ENCODE results near the gene ALG3.
A peak's percentile ranks its signal among the peaks of the same experiment; 100 is the strongest.
"Not testable (repeated sequence)": the region's sequence is repeated elsewhere in the genome, so short reads cannot be mapped to it uniquely, and the experiment has no call there.

The ALG3 gene

DNA sequence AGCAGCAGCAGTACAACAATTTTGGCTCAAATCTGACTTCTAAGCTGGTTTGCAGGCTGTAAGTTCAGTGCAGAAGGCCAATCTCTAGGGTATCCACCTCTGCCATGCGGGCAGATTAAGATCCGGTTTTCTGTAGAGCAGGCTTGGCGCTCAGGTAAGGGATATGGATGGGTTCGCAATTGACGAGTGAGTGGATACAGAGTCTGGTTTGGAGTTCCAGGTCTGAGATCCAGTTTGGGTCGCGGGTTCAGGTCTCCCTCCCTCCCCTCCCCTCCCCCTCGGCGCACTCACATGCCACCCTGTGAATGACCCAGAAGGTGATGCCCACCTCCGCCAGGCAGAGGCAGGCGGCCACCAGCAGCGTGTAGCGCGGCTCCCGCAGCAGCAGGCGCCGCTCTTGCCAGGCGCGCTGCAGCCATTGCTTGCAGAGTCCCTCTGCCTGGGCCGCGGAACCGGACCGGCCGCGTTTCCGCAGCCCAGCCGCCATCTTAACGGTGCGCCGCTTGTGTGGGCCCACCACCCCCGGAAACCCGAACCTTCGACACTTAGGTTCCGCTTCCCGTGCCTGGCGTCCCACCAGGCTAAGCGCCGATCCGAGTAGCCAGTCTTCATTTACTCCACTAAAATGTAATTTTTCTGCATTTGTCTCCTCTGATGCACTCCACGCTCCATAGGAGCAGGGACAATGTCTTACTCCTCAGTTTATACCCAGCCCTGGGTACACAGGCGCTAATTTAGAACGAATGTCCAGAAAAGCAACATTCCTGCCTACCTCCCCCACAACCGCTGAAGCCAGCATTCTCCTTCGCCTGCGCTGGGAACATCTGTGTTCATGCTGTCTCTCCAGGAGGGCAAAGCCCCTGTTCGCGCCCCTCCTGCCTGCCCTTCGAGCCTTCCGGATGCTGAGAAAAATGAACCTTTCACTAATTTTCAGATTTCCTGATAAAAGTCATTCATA lies at the start of gene ALG3:
Gene ALG3, minus strand, starts transcription at position 509 of the 958 bp plus-strand sequence. Its CDS starts 22 bp downstream, at position 487.
- peak; percentile 69 to 79 for DNase-seq

DNA sequence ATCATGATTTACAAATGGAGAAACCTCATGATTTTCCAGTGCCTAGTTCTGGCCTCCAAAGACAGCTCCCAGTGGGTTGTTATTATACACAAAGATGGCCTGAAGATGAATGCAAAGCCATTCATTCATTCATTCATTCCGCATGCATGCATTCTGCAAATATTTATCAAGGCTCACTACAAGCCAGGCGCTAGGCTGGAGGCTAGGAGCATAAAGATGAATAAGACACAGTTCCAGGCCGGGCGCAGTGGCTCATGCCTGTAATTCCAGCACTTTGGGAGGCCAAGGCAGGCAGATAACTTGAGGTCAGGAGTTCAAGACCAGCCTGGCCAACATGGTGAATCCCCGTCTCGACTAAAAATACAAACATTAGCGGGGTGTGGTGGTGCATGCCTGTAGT lies 47.9 kb upstream of the ALG3 start:
- DNase-seq, result no peak

DNA sequence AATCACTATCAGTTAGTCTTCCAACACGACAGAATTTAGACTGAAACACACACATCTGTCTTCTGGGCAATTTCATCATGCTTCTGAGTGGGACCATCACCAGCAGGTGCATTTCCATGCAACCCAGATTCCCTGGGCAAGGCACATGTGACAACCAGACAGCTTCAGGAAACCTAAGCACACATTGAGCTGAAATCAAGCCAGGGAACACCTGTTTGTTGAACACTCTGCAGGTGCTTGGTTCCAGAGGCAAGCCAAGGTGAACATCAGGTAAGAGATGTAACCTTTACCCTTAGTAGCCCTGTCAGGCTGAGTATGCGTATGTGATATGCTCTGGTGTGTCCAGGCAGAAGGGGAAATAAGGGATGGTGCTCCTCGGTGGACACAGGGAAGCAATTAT lies 47.0 kb upstream of the ALG3 start:
- no peak for DNase-seq

DNA sequence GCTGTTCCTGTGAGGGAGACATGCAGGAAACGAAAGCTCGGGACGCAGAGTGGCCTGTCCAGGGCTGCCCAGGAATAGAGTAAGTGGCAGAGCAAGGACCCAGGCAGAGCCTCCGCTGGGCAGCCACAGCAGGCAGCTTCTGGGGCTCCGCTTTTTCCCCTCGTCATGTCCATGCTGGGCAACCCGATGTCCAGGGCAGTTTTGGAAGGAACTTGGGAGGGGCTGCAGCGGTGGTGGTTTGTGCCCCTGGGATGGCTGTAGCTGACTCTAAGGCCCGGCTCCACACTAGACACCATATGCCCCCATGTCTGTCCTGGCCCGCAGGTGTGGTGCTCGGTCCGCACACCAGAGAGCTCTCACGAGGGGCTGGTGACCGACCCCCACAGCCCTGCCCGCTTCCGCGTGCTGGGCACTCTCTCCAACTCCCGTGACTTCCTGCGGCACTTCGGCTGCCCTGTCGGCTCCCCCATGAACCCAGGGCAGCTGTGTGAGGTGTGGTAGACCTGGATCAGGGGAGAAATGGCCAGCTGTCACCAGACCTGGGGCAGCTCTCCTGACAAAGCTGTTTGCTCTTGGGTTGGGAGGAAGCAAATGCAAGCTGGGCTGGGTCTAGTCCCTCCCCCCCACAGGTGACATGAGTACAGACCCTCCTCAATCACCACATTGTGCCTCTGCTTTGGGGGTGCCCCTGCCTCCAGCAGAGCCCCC lies 43.1 kb upstream of the ALG3 start:
- no peak for DNase-seq

DNA sequence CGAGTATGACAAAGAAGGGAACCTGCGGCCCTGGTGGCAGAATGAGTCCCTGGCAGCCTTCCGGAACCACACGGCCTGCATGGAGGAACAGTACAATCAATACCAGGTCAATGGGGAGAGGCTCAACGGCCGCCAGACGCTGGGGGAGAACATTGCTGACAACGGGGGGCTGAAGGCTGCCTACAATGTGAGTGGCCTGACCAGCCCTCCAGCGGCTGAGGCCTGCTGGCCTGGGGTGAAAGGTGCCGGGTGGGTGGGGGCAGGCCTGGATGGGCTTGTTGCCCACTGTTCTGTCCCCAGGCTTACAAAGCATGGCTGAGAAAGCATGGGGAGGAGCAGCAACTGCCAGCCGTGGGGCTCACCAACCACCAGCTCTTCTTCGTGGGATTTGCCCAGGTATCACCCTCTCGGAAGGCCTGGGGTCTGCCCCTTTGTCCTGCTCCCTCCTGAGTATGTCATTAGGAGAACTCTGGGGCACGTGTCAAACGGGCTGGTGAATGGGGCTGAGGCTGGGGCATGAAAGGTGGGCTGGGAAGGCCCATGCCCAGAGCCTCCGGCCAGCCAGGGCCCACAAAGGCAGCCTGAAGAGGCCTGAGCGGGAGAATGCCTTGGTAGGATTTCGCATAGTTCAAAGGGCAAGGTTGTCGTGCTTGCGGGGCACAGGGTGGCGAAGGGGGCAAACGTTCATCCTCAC lies 42.4 kb upstream of the ALG3 start:
- DNase-seq, result no peak

DNA sequence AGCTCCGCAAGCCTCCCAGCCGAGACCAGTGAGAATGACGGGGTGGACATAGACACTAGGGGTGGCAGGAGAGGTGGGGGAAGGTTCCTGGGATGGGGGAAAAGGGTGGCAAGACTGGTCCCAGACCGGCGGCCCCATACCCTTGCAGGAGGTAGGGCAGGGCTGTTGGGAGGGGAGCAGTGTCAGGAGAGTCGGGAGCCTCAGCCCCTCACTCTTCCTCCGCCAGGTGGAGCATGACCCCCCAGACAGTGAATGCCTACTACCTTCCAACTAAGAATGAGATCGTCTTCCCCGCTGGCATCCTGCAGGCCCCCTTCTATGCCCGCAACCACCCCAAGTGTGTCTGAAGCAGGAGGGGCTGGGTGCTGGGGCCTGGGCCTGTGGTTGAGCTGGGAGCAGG lies 41.6 kb upstream of the ALG3 start:
- DNase-seq, result no peak

DNA sequence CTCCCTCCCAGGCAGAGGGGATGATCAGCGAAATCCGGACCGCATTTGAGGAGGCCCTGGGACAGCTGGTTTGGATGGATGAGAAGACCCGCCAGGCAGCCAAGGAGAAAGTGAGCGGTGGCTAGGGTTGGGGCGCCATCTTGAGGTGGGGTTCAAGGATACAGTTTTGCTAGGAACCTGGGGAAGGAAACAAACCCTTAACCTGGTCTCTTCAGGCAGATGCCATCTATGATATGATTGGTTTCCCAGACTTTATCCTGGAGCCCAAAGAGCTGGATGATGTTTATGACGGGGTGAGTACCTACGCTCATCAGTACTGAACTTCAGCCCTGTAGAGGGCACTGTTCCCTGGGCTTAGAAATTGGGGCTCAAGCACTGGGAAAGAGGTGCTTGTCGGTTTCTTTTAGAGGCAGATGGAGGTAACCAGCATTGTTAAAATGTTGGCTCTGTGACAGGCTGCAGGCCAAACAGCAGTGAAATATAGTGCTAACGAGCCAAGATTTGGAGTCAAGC lies 40.7 kb upstream of the ALG3 start:
- peak; percentile 12 to 22 for DNase-seq

DNA sequence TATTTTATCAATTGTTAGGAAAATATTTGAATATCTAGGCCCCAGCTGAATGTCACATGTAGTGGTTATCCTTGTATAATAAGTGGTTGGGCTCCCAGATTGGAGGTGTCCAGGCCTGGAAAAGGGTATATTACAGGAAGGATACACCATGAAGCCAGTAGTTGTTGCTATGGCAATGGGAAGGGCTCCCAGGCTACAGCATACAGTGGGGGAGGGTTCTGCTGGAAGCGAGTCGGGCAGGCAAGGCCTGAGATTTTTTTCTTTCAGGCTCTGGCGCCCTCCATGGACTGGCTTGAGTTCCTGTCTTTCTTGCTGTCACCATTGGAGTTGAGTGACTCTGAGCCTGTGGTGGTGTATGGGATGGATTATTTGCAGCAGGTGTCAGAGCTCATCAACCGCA lies 35.9 kb upstream of the ALG3 start:
- DNase-seq, result peak; percentile 13 to 28

DNA sequence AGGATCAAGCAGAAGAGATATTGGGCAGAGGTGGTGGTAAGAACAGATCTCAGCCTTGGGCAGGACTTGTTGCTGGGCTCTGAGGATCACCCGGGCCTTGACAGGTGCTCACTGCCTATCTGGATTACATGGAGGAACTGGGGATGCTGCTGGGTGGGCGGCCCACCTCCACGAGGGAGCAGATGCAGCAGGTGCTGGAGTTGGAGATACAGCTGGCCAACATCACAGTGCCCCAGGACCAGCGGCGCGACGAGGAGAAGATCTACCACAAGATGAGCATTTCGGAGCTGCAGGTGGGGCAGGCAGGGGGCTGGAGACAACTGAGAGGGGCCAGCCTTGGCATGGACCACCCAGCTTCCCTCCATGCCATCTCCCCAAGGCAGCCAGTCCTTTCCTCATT lies 34.9 kb upstream of the ALG3 start:
- DNase-seq, result no peak

DNA sequence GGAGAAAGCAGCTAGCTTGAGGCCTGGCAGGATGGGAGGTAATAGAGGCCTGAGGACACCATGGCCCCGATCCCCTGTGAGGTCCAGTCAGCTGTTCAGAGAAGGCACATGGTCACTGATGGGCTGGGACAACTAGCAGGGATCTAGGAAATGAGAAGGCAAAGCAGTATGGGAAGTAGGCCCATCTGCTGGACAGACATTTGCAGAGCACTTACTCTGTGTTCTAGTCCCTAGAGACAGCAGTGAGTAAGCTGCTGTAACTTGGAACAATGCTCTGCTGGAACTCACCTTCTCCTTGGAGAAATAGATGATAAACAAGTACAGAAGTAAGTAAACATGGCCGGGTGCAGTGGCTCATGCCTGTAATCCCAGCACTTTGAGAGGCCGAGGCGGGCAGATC lies 34.2 kb upstream of the ALG3 start:
- no peak for DNase-seq

DNA sequence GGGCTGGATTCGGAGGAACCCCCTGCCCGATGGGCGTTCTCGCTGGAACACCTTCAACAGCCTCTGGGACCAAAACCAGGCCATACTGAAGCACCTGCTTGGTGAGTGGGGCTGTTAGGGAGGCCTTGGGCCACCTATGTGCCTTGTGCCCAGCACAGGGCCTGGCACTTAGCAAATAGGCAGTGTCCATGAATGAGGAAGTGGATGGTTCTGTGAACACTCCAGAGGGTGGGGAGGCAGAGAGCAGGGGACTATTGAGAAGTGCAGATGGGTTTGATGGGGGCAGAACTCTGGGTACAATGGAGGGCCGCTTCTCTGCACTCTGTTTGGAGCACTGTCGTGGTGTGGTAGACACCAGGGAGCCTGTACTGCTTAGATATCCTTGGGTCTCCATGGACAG lies 28.6 kb upstream of the ALG3 start:
- DNase-seq, result no peak

DNA sequence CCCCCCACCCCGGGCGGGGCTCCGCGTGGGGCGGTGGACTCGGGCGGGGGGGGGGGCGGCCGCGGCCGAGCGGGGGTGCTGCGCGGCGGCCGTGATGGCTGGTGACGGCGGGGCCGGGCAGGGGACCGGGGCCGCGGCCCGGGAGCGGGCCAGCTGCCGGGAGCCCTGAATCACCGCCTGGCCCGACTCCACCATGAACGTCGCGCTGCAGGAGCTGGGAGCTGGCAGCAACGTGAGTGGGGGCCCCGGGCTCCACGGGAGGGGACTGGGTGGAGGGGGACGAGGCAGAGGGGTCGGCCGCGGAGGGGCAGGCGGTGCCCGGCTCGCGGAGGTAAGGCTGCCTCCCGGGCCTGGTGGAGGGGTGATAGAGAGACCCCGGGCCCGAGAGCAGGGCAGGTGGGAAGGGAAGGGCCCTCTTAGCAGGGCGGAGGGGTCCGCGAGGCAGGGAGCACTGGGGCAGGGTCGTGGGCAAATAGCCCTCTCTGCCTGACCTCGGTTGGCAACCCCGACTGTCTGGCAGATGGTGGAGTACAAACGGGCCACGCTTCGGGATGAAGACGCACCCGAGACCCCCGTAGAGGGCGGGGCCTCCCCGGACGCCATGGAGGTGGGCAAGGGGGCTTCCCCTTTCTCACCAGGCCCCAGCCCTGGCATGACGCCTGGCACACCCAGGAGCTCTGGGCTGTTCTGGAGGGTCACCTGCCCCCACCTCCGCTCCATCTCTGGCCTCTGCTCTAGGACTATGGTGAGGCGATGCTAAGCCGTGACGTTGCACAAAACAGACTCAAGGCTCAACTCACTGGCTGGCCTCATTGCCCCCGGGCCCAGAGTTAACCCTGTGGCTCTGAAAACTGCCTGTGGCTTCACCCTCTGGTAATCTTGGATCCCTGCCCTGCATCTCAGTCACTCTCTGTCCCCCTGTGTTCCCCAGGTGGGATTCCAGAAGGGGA lies 27.5 kb upstream of the ALG3 start, which contains the start of gene ECE2:
Gene ECE2, plus strand, starts transcription at position 62 of the 950 bp plus-strand sequence. Its CDS starts 132 bp downstream, at position 194.
- no peak for DNase-seq

DNA sequence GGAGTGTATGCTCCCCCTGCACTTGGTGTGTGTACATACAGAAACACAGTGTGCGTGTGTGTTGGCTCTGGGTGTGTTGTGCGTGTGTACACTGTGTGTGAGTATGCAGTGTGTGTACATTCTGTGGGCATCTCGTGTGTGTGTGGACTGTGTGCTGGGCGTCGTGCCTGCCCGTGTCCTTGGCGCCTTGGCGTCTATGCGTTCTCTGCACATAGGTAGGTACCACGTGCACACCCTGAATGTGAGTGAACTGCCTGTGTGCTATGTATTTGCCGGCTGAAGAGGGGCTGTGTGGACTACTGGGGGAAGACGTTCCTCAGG lies 26.6 kb upstream of the ALG3 start:
- no peak for DNase-seq

DNA sequence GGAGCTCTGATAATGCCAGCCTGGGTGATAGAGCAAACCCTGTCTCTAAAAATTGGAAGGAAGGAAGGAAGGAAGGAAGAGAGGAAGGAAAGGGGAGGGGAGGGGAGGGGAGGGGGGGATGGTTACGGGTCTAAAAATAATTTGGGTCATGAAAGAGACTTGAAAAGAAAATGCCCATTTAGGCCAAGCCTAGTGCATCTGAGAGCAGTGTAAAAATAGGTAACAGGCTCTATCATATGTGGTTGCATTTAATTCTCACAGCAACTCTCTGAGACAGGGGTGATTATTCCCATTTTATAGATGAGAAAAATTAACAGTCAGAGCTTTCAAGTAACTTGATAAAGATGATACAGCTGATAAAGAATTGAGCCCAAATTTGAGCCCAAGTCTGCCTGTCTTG lies 23.5 kb upstream of the ALG3 start:
- no peak for DNase-seq

DNA sequence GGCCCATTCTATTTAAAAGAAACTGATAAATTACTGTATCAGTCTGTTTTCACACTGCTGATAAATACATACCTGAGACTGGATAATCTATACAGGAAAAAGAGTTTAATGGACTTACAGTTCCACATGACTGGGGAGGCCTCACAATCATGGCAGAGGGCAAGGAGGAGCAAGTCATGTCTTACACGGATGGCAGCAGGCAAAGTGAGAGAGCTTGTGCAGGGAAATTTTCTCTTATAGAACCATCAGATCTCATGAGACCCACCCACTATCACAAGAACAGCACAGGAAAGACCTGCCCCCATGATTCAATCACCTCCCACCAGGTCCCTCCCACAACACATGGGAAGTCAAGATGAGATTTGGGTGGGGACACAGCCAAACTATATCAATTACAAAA lies 18.5 kb upstream of the ALG3 start:
- DNase-seq, result not testable (repeated sequence)

DNA sequence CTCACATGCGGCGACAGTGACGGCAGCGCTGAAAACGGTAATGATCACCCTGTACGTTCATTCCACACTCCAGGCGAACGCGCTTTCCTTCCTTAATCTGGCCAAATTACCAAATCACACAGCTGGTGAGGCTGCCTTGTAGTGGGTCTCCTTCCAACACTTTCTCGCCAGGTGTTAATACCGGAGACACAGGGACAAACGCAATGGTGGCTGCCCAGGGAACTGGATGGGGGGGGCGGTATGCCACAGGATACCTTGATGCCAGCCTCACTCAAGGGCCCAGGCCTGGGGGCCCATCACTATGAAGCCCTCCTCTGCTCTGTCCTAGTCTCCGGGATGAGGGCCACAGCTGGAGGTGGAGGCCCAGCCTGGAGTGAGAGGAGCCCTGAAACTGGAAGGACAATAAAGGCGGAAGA lies 14.0 kb upstream of the ALG3 start:
- no peak for DNase-seq

DNA sequence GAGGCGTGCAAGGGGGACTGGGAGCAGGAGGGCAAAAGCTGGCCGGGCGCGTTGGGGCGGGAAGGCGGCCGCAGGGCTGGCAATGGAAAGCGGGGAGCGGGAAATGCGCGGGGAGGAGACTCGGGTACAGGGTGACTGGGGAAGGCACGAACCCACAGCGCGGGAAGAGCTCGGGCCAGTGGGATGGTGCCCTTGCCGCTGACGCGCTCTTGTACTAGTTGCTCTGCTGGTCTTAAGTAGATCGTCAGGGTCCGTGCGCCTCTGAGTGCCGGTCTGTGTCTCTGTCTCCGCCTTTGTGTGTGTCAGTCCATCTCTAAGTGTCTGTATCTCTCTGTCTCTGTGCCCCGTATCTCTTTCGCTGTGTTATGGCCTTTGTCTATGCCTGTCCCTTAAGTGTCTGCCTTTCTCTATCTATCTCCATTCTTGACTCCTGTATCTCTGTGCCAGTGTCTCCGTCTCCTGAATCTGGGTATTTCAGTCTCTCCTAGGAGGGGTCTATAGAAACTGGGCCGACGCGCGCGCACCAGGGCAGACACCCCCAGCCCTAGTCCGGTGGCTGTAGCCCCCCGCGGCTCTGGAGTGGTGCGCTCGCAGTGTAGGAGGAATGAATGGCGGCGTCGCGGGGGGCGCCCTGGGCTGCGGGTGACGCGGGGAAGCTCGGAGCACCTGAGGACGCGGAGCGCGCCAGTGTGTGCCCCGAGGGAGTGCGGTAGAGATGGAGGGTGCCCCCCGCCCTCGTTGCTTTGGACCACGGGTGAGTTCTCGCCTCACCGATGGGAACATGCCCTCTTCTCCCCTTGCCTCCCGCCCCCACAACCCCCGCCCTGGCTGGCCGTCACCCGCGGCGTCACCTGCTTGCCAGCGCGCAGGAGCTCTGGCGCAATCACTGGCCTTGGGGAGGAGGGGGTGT lies 13.3 kb upstream of the ALG3 start:
- DNase-seq, result peak; percentile 51 to 88

DNA sequence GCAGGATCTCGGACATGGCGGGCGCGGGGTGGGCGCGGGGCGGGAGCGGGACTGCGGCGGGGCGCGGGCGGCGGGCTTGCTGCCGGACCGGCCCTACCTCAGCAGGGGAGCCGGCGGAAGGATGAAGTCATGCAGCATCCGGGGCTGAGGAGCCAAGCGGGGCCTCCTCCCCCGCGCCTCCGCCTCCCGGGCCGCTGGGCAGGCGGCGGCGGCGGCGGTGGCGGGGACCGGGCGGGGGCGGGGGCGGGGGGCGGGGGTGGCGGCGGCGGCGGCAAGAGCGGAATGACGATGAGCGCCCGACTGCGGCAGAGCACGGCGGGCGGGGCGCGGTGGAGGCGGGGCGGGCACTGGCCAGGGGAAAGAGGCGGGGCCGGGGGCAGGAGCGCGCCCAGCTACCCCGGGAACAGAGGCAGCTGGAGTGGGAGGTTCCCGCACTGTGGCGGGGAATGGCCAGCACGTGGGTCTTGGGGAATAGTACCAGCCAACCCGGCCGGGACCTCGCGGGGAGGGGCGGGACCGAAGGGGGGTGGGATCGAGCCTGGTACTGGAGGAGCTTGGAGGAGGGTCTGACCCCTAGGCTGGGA lies 12.6 kb upstream of the ALG3 start, which contains the start of gene CAMK2N2:
Gene CAMK2N2, minus strand, starts transcription at position 284 of the 584 bp plus-strand sequence. Its CDS starts 268 bp downstream, at position 16.
- DNase-seq, result peak; percentile 88 to 92

DNA sequence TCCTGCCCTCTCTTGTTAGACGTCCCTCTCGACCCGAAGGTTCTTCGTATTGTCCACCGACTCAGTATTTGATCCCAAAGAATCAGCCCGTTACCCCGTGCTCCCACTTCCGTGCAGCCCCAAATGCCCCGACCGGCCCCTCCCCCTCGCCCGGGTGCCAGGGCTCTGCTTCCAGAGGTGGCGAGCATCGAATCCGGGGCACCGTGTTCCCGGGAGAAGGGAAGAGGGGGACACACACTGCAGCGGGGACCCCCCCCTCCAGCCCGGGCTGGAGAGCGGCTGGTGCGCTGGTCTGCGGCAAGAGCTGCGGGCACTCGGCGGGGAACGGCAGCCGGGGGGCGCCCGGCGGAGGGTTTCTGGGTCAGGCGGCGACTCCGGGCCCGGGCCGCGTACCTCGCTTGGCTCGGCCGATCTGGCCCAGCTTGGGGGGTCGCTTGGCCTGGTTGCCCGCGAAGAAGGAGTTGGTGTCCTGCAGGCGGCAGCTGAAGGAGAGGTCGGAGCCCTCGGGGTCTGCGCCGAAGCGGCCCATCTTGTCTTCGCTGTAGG lies 12.0 kb upstream of the ALG3 start:
- no peak for DNase-seq
